ENCODE data around the gene PRDM16. TPM values are rescaled to one million over a fixed set of nuclear protein-coding genes. Genes with fewer than 3 reads are reported as not detected.

PRDM16 gene
- total and polyA plus RNA-seq, 2 of the 8 experiments (the other 6 are each of a cell fraction or from before 2014, with no cell fraction given): 0.39 to 0.43 TPM

DNA sequence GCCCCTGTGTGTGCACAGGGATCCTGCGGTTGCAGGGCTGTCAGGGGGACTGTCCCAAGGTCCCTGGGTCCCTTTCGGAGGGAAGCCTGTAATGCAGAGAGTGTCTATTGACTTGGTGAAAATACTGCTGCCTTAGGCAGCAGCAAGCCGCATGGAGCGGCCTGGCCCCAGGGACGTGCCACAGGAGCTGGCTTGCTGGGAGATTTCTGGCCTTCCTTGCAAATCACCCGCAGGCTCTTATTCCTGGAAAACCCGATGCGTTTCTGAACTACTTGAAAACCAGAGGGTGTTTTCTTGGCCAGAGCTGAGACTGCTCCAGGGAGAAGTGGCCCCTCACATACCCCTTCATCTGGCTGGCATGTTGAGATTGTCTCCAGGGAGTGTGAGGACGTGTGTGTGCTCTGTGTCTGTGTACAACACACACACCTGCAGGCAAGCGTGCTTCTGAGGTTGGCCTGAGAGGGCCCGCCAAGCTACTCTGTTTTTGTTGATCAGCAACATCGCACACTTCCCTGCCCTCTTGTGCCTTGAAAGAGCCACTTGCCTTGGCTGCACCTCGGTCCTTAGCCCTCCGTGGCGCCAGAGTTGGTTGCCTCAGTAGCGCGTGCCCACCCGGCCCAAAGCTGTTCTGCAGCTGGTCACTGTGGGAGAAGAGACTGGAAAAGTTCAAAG, 10.5 kb downstream of the PRDM16 start:
- Histone ChIP-seq H3K79me1 (ENCODE audit: low read depth, low read length) (no peaks in the 10 kb centered on the region), H2BK12ac (ENCODE audit: low read depth, low read length) (no peak overlapping the region), H3K27ac (ENCODE audit: low read depth, low read length) (no peak overlapping the region), H3K4me3 (ENCODE audit: extremely low read depth in 1 of 4, insufficient read depth in 2 of 4, low read depth in 3 of 4, low read length in 4 of 4) (no peak overlapping the region), H4K20me1 (replicated peaks in 1 of 2; ENCODE audit: control insufficient read depth in 1 of 2, insufficient read depth in 2 of 2, low read length in 2 of 2) (peaks cover 0 to 1% of the 10 kb centered on the region in 2 experiments), H3K4ac (replicated peaks; ENCODE audit: insufficient read length, low read depth, low read length) (no peak overlapping the region), H3K23ac (ENCODE audit: insufficient read length) (no peak overlapping the region), H3K9me3 (ENCODE audit: insufficient read depth in 2 of 2, low read depth in 1 of 2, low read length in 1 of 2) (no peaks in the 10 kb centered on the region; a peak in 1 of 4 replicates), H3K56ac (replicated peaks; ENCODE audit: insufficient read length, low read depth, low read length) (no peak overlapping the region), H4K8ac (ENCODE audit: extremely low read depth, insufficient read depth, low read length) (no peak overlapping the region), H3K23me2 (ENCODE audit: low read depth, low read length) (no peaks in the 10 kb centered on the region), H3K4me1 (replicated peaks in 1 of 4; ENCODE audit: control insufficient read depth in 3 of 4, insufficient read depth in 4 of 4, low read length in 3 of 4) (peaks cover 0 to 3% (median under 1%) of the 10 kb centered on the region in 4 experiments; a peak in 1 of 7 replicates), H2AK5ac (ENCODE audit: low read depth, low read length) (no peak overlapping the region), H4K91ac (replicated peaks; ENCODE audit: insufficient read length, low read length) (no peak overlapping the region), H2AFZ (ENCODE audit: low read length) (no peak overlapping the region), H4K5ac (ENCODE audit: insufficient read length, low read depth, low read length) (no peak overlapping the region), H2BK15ac (ENCODE audit: low read length) (no peak overlapping the region), H3K27me3 (replicated peaks in 1 of 4; ENCODE audit: control insufficient read depth in 3 of 4, extremely low read depth in 1 of 4, insufficient read depth in 3 of 4, low read length in 3 of 4) (peaks cover 2 to 22% (median 10%) of the 10 kb centered on the region in 4 experiments; a peak in 6 of 7 replicates), H3K36me3 (ENCODE audit: control insufficient read depth in 2 of 4, insufficient read depth in 4 of 4, low read length in 3 of 4) (no peaks in the 10 kb centered on the region), H3K14ac (ENCODE audit: insufficient read length) (no peak overlapping the region), H3K4me2 (ENCODE audit: insufficient read depth in 1 of 2, low read depth in 2 of 2, low read length in 2 of 2) (no peak overlapping the region), H2BK20ac (ENCODE audit: low read length) (no peak overlapping the region), H3K9ac (replicated peaks in 1 of 4; ENCODE audit: extremely low read depth in 1 of 4, low read depth in 3 of 4, low read length in 3 of 4) (no peak overlapping the region), H3K79me2 (ENCODE audit: control insufficient read depth in 1 of 2, insufficient read depth in 2 of 2, low read length in 2 of 2) (no peaks in the 10 kb centered on the region), H3K18ac (ENCODE audit: extremely low read depth, low read length) (no peak overlapping the region), H2BK120ac (replicated peaks; ENCODE audit: low read depth, low read length) (no peak overlapping the region), H2BK5ac (ENCODE audit: low read depth, low read length) (no peak overlapping the region)
- ChIA-PET POLR2A (ENCODE audit: partially characterized antibody) (interaction anchor here (1.4 kb wide), 1 partner anchor 20 kb away, joined by 3 read pairs; no protein-coding TSS in a partner anchor), CTCF (ENCODE audit: partially characterized antibody) (interaction anchor here (1.4 kb wide), 2 partner anchors 9 to 345 kb away, joined by 3 read pairs; no protein-coding TSS in a partner anchor)
- WGBS, 2 experiments (ENCODE audit: extremely low coverage in 1 of 2, insufficient coverage in 1 of 2, insufficient read length in 1 of 2, insufficient replicate concordance in 2 of 2, low coverage in 1 of 2, low lambda C conversion rate in 2 of 2, missing lambda C conversion rate in 1 of 2): 89% methylated on average over 18 of the region's 18 CpGs; no CpG with 5 or more reads in 1 of the 2 experiments
- FAIRE-seq (no peak), DNase-seq (ENCODE audit: low read depth in 1 of 2, low spot score in 2 of 2) (no peak)
- no peak for TF ChIP-seq TAF7 (optimal IDR thresholded peaks at IDR 0.05; ENCODE audit: borderline replicate concordance, low read depth, low read length)
- no peak for TF ChIP-seq TCF12 (IDR thresholded peaks at IDR 0.05; ENCODE audit: low read depth, low read length)
- no peak for TF ChIP-seq POU5F1 (IDR thresholded peaks at IDR 0.05; ENCODE audit: low read depth, low read length)
- TF ChIP-seq ASH2L (IDR thresholded peaks at IDR 0.05; ENCODE audit: low read length): no peak
- TF ChIP-seq, protein P1, sequence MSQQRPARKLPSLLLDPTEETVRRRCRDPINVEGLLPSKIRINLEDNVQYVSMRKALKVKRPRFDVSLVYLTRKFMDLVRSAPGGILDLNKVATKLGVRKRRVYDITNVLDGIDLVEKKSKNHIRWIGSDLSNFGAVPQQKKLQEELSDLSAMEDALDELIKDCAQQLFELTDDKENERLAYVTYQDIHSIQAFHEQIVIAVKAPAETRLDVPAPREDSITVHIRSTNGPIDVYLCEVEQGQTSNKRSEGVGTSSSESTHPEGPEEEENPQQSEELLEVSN (IDR thresholded peaks at IDR 0.05): no peak

All from H1 (cell line).